ENCODE data around the gene GPC6.

GPC6 gene

GRCh38 chr13:94412870-94413597 lies 1186.4 kb downstream of the GPC6 start:
- H3K27me3 ChIP-seq (ENCODE audit: control insufficient read depth in 1 of 2, insufficient read depth in 2 of 2, low read length in 2 of 2): no peaks in the 10 kb centered on the region
- H3K27ac ChIP-seq (ENCODE audit: low read depth, low read length): no peak overlapping the region
- H3K36me3 ChIP-seq (ENCODE audit: control insufficient read depth in 1 of 2, insufficient read depth in 2 of 2, low read length in 2 of 2): no peaks in the 10 kb centered on the region
- H3K9me3 ChIP-seq (ENCODE audit: control insufficient read depth in 1 of 2, low read length in 2 of 2): no peaks in the 10 kb centered on the region
- H3K4me3 ChIP-seq (ENCODE audit: low read depth in 1 of 2, low read length in 2 of 2): no peak overlapping the region
- H3K4me1 ChIP-seq (ENCODE audit: control insufficient read depth in 1 of 2, insufficient read depth in 2 of 2, low read length in 2 of 2): no peaks in the 10 kb centered on the region
- H3K9ac ChIP-seq (ENCODE audit: low read depth in 1 of 2, low read length in 2 of 2): no peak overlapping the region

DNA sequence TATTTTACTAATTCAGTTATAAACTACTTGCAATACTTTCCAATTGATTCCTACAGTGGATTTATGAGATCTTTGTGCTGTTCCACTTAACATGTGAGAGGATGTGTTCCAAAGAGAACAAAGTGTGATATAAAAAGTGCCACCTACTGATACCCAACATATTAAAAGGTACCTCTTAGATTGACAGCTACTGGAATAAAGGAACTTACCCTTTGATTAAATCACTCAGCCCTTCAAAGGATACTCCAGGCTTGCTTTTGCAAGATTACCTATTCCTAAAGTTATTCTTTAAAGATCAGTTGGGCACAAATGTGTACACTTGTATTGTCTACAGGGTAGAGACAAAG lies 1187.0 kb downstream of the GPC6 start:
- no peaks in the 10 kb centered on the region for H3K4me1 ChIP-seq (ENCODE audit: control insufficient read depth in 1 of 2, insufficient read depth in 2 of 2, low read length in 2 of 2)
- no peaks in the 10 kb centered on the region for H3K9me3 ChIP-seq (ENCODE audit: control insufficient read depth in 1 of 2, low read length in 2 of 2)
- H3K36me3 ChIP-seq (ENCODE audit: control insufficient read depth in 1 of 2, insufficient read depth in 2 of 2, low read length in 2 of 2): no peaks in the 10 kb centered on the region
- no peak overlapping the region for H3K9ac ChIP-seq (ENCODE audit: low read depth in 1 of 2, low read length in 2 of 2)
- H3K27me3 ChIP-seq (ENCODE audit: control insufficient read depth in 1 of 2, insufficient read depth in 2 of 2, low read length in 2 of 2): no peaks in the 10 kb centered on the region
- no peak overlapping the region for H3K27ac ChIP-seq (ENCODE audit: low read depth, low read length)
- H3K4me3 ChIP-seq (ENCODE audit: low read depth in 1 of 2, low read length in 2 of 2): no peak overlapping the region

GRCh38 chr13:94414141-94414540 lies 1187.5 kb downstream of the GPC6 start:
- Histone ChIP-seq H3K4me1 (ENCODE audit: control insufficient read depth in 1 of 2, insufficient read depth in 2 of 2, low read length in 2 of 2) (no peaks in the 10 kb centered on the region), H3K27me3 (ENCODE audit: control insufficient read depth in 1 of 2, insufficient read depth in 2 of 2, low read length in 2 of 2) (no peaks in the 10 kb centered on the region), H3K9me3 (ENCODE audit: control insufficient read depth in 1 of 2, low read length in 2 of 2) (no peaks in the 10 kb centered on the region), H3K36me3 (ENCODE audit: control insufficient read depth in 1 of 2, insufficient read depth in 2 of 2, low read length in 2 of 2) (no peaks in the 10 kb centered on the region), H3K4me3 (ENCODE audit: low read depth in 1 of 2, low read length in 2 of 2) (no peak overlapping the region), H3K27ac (ENCODE audit: low read depth, low read length) (no peak overlapping the region), H3K9ac (ENCODE audit: low read depth in 1 of 2, low read length in 2 of 2) (no peak overlapping the region)

DNA sequence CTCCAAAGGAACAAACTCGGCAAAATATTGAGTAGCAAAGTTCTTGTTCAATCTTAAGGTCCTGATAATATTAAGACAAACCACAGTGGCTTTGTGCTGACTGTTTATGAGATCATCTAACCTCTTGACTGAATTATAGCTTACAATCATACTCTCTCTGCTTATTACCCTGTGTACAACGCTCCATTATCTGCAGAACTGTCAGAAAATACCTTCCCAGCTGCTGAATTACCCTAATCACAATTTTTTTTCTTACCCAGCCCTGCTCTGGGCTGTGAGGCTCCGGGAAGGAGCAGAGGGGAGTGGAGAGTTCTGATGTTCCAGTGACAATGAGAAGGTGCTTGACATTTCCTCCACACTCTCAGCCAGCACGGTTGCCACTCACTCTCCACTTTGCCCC lies 1188.1 kb downstream of the GPC6 start:
- no peak overlapping the region for H3K27ac ChIP-seq (ENCODE audit: low read depth, low read length)
- no peaks in the 10 kb centered on the region for H3K9me3 ChIP-seq (ENCODE audit: control insufficient read depth in 1 of 2, low read length in 2 of 2)
- H3K9ac ChIP-seq (ENCODE audit: low read depth in 1 of 2, low read length in 2 of 2): no peak overlapping the region
- no peaks in the 10 kb centered on the region for H3K27me3 ChIP-seq (ENCODE audit: control insufficient read depth in 1 of 2, insufficient read depth in 2 of 2, low read length in 2 of 2)
- H3K4me3 ChIP-seq (ENCODE audit: low read depth in 1 of 2, low read length in 2 of 2): no peak overlapping the region
- no peaks in the 10 kb centered on the region for H3K4me1 ChIP-seq (ENCODE audit: control insufficient read depth in 1 of 2, insufficient read depth in 2 of 2, low read length in 2 of 2)
- H3K36me3 ChIP-seq (ENCODE audit: control insufficient read depth in 1 of 2, insufficient read depth in 2 of 2, low read length in 2 of 2): no peaks in the 10 kb centered on the region

DNA sequence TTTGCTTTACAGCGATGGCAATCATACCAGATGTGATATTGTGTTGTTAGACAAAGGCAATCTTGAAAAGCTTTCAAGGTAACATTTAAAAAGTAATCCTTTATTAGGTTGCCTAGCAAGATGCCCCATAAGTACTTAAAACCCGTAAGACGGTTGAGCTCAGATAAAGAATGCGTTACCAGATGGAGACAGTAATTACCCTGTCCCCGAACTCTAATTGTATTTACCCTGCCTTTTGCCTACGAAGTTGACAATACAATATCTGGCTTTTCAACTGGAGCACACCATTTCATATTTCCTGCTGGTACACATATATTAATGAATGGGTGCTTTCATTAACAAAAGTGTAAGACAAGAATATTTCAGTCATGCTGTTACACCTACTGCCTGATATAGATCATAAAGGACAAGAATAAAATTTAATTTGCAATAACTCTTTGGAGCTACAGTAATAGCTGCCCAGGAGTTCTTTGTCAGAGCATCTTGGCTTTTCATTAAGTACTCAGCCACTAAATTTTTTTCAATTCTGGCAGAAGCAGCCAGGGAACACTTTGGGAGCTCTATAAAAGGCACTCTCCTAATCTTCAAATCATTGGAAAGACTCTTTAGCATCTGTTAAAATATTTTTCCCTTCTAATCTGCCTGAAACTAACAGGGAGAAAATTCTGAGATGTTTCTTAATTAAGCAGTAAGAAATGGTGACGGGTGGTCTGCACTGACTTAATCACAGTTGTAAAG lies 1189.1 kb downstream of the GPC6 start:
- Histone ChIP-seq H3K9ac (ENCODE audit: low read depth in 1 of 2, low read length in 2 of 2) (no peak overlapping the region), H3K4me1 (ENCODE audit: control insufficient read depth in 1 of 2, insufficient read depth in 2 of 2, low read length in 2 of 2) (no peaks in the 10 kb centered on the region), H3K9me3 (ENCODE audit: control insufficient read depth in 1 of 2, low read length in 2 of 2) (no peaks in the 10 kb centered on the region), H3K4me3 (ENCODE audit: low read depth in 1 of 2, low read length in 2 of 2) (no peak overlapping the region), H3K27me3 (ENCODE audit: control insufficient read depth in 1 of 2, insufficient read depth in 2 of 2, low read length in 2 of 2) (no peaks in the 10 kb centered on the region), H3K27ac (ENCODE audit: low read depth, low read length) (no peak overlapping the region), H3K36me3 (ENCODE audit: control insufficient read depth in 1 of 2, insufficient read depth in 2 of 2, low read length in 2 of 2) (no peaks in the 10 kb centered on the region)

DNA sequence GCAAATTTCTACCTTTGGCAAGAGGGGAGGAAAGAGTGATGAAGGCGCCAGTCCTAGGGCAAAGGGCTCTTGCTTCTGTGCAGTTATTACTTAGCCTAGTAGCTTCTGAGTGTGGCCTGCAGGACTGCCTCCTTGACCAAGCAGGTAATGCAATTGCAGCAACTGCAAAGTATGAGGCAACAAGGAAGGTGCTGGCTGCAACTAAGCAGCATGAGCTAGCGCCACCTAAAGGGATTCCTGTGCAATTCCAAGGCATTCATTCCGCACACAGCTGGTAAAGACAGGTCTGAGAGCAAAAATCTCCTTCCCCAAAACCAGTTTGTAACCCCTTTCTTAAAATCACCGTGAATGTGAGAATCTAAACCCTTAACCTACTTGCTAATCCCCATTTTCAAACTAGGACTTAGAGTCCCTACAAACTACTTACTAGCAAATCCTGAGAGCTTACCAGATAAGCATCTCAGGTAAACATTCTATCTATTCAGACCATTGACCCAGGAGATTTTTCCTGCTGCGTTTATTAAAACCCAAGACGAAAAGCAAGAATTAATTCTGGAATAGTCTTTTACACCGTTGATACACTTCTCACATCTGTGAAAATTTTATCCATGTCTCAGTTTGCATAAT lies 1190.0 kb downstream of the GPC6 start:
- no peak overlapping the region for H3K4me3 ChIP-seq (ENCODE audit: low read depth in 1 of 2, low read length in 2 of 2)
- no peak overlapping the region for H3K9ac ChIP-seq (ENCODE audit: low read depth in 1 of 2, low read length in 2 of 2)
- H3K4me1 ChIP-seq (ENCODE audit: control insufficient read depth in 1 of 2, insufficient read depth in 2 of 2, low read length in 2 of 2): no peaks in the 10 kb centered on the region
- H3K9me3 ChIP-seq (ENCODE audit: control insufficient read depth in 1 of 2, low read length in 2 of 2): no peaks in the 10 kb centered on the region
- no peak overlapping the region for H3K27ac ChIP-seq (ENCODE audit: low read depth, low read length)
- no peaks in the 10 kb centered on the region for H3K27me3 ChIP-seq (ENCODE audit: control insufficient read depth in 1 of 2, insufficient read depth in 2 of 2, low read length in 2 of 2)
- no peaks in the 10 kb centered on the region for H3K36me3 ChIP-seq (ENCODE audit: control insufficient read depth in 1 of 2, insufficient read depth in 2 of 2, low read length in 2 of 2)

- H3K36me3 ChIP-seq (ENCODE audit: control insufficient read depth in 1 of 2, insufficient read depth in 2 of 2, low read length in 2 of 2): no peaks in the 10 kb centered on the region
These were observed 1190.7 kb downstream of the GPC6 start for GRCh38 chr13:94417294-94417693.

DNA sequence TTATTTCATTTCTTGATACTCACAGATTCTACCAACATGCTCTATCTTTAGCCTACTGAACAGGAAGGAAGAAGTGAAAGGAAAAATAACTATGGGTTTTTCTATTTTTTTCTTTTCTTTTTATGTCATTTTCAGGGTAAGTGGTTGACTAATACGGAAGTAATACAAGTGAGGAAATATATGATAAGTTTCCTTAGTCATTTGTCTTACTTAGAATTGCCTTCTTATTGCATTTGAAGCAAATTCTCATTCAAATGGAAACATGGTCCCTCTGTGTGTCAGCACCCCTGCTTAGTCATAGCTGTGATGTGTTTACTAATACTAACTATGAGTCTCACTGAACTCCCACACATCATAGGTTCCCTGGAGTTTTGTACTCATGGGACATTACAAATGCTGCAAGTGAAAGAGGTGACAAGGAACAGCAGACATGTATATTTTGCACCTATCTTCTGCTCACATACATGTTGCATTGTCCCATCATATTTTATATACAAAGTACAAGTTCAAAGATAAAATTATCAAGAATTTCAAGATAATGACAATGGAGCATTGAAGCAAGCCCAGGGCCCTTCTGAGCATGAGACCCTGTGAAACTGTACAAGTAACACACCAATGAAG lies 1192.8 kb downstream of the GPC6 start:
- Histone ChIP-seq H3K27me3 (ENCODE audit: control insufficient read depth in 1 of 2, insufficient read depth in 2 of 2, low read length in 2 of 2) (no peaks in the 10 kb centered on the region), H3K9ac (ENCODE audit: low read depth in 1 of 2, low read length in 2 of 2) (no peak overlapping the region), H3K27ac (ENCODE audit: low read depth, low read length) (no peak overlapping the region), H3K36me3 (ENCODE audit: control insufficient read depth in 1 of 2, insufficient read depth in 2 of 2, low read length in 2 of 2) (no peaks in the 10 kb centered on the region), H3K4me1 (ENCODE audit: control insufficient read depth in 1 of 2, insufficient read depth in 2 of 2, low read length in 2 of 2) (no peaks in the 10 kb centered on the region), H3K9me3 (ENCODE audit: control insufficient read depth in 1 of 2, low read length in 2 of 2) (no peaks in the 10 kb centered on the region), H3K4me3 (ENCODE audit: low read depth in 1 of 2, low read length in 2 of 2) (no peak overlapping the region)

More at GRCh38 chr13:94417294-94417693, 1190.7 kb downstream of the GPC6 start:
- H3K9me3 ChIP-seq (ENCODE audit: control insufficient read depth in 1 of 2, low read length in 2 of 2): no peaks in the 10 kb centered on the region
- H3K27ac ChIP-seq (ENCODE audit: low read depth, low read length): no peak overlapping the region
- H3K9ac ChIP-seq (ENCODE audit: low read depth in 1 of 2, low read length in 2 of 2): no peak overlapping the region
- no peaks in the 10 kb centered on the region for H3K4me1 ChIP-seq (ENCODE audit: control insufficient read depth in 1 of 2, insufficient read depth in 2 of 2, low read length in 2 of 2)
- no peaks in the 10 kb centered on the region for H3K27me3 ChIP-seq (ENCODE audit: control insufficient read depth in 1 of 2, insufficient read depth in 2 of 2, low read length in 2 of 2)
- H3K4me3 ChIP-seq (ENCODE audit: low read depth in 1 of 2, low read length in 2 of 2): no peak overlapping the region

GRCh38 chr13:94419925-94420305 lies 1193.3 kb downstream of the GPC6 start:
- Histone ChIP-seq H3K9me3 (ENCODE audit: control insufficient read depth in 1 of 2, low read length in 2 of 2) (no peaks in the 10 kb centered on the region), H3K27me3 (ENCODE audit: control insufficient read depth in 1 of 2, insufficient read depth in 2 of 2, low read length in 2 of 2) (no peaks in the 10 kb centered on the region), H3K4me3 (ENCODE audit: low read depth in 1 of 2, low read length in 2 of 2) (no peak overlapping the region), H3K4me1 (ENCODE audit: control insufficient read depth in 1 of 2, insufficient read depth in 2 of 2, low read length in 2 of 2) (no peaks in the 10 kb centered on the region), H3K9ac (ENCODE audit: low read depth in 1 of 2, low read length in 2 of 2) (no peak overlapping the region), H3K27ac (ENCODE audit: low read depth, low read length) (no peak overlapping the region), H3K36me3 (ENCODE audit: control insufficient read depth in 1 of 2, insufficient read depth in 2 of 2, low read length in 2 of 2) (no peaks in the 10 kb centered on the region)

DNA sequence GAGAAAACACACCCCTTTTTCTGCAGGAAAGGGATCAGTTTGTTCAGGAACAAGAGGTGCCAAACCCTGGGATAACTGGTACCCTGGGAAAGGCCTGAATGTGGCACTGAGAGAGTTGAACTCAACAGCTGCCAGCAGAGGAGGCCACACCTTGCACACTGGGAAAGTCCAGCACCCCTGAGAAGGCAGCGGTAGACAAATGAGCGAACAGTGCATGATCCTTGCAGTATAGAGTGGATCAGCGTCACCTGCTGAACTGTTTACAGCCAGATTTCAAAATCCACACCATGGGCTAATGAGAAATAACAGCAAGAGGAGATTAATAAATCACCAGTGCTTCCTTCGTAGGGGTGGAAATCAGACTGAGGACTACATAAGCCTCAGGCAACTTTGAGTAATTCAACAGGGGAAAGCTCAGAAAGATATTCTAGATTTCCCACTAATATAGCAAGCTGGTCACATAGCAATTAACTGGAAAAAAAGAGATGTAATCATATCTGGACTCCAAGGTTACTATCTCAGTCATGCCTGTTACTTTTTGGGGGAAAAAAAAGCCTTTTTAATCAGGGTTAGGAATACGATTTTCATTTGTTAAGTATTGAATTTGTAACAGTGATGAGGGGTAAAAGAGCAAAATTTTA lies 1200.8 kb downstream of the GPC6 start:
- H3K9ac ChIP-seq (ENCODE audit: low read depth in 1 of 2, low read length in 2 of 2): no peak overlapping the region
- H3K4me3 ChIP-seq (ENCODE audit: low read depth in 1 of 2, low read length in 2 of 2): no peak overlapping the region
- H3K36me3 ChIP-seq (ENCODE audit: control insufficient read depth in 1 of 2, insufficient read depth in 2 of 2, low read length in 2 of 2): no peaks in the 10 kb centered on the region
- no peaks in the 10 kb centered on the region for H3K27me3 ChIP-seq (ENCODE audit: control insufficient read depth in 1 of 2, insufficient read depth in 2 of 2, low read length in 2 of 2)
- H3K27ac ChIP-seq (ENCODE audit: low read depth, low read length): no peak overlapping the region
- H3K4me1 ChIP-seq (ENCODE audit: control insufficient read depth in 1 of 2, insufficient read depth in 2 of 2, low read length in 2 of 2): no peaks in the 10 kb centered on the region
- H3K9me3 ChIP-seq (ENCODE audit: control insufficient read depth in 1 of 2, low read length in 2 of 2): no peaks in the 10 kb centered on the region

Data from duodenal mucosa (tissue), 2 donors.